Measurements from ENCODE around the gene FTO.

Gene FTO

DNA sequence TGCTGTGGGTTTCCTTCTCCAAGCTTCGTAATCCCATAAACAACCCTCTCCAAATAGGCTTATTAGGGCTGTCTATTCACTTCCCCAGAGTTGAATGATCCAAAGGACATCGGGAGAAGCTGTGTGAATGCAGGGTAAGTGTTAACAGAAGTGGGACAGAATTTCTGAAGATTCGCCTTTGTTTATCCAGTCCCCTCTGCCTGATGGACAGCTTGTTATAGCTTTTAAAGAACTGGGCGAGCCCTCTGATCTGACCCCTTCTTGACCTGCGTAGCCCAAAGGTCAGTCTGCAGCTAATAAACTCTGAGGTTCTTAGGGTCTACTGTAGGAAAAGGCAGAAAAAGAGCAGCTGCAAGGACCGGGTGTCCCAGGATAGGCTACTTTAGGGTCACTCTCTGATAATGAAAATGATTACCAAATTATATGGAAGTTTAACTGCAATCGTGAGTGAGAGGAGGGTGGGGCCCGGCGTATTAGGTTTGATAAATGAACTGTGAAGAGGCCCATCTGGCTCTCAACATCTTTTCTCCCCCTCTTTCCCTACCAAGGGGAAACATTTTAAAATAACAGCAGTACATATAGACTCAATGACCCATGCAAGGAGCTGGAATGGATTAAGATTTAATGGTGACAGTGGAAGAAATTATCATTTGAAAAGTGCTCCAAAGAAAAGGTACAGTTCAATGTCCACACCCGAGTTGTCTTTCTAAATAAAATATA, 233.4 kb downstream of the FTO start:
- no peak for DNase-seq (ENCODE audit: low read depth)

DNA sequence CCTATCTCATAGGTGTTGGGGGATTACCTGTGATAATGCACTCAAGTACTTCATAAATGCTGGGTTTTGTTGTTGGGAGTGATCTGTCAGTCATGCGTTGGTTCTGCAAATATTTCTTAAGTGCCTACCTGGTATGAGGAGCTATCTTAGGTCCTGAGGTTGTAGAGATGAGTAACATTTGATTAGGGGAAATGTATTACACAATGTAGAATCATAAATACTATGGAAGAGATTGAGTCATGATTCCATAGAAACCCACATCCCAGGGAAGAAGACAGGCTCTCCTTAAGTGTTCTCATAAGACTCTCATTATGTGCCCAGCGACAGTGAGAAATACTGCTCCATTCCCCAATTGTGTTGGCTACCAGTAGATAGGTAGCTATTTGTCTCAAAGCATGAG, 240.1 kb downstream of the FTO start:
- no peak for DNase-seq (ENCODE audit: low read depth)

DNA sequence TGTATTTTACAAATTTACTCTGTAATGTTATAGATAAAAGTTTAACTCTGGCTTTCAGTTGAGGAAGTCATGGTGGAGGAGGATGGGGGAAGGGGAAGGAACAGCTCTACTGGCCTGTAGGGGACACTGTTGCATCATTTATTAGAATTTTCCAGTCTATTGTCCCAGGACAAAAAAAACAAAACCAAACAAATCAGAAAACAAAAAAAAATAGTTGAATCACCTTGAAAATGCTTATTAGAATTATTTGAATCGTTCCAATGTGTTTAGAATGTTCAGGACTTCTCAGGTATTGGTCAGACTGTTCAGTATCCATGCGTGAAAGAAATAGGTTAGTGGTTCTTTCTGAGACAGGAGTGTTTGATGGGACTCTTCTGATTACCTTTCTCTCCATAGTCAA, 242.0 kb downstream of the FTO start:
- DNase-seq (ENCODE audit: low read depth), result peak; percentile 15

DNA sequence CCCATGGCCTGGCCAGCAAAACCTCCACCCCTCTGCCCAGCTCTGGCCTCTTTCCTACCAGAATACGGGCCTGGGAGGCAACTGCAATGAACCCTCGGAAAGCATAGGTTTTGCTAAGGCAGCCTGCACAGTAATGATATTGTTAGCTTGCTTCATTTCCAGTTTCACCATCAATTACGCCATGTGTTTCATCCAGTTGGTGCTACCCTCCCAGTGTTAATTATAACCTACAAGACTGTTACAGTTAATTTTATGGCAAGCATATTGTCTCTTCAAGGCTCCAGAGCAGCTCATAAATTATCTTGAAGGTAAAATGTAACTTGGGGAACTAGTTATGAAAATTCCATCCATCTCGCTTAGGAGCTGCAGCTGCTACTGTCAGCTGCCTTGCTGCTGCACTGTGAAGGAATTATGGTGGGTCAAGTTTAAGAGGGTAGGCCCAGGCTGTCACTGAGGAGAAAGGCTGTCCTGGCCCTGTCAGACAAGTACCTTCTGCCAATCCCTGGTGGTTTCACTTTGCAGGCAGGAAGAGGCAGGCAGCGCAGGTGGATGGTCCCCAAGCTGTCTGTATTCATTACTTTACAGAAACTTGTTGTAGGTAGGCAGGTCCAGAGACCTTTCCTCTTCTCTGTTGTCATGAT, 242.9 kb downstream of the FTO start:
- DNase-seq (ENCODE audit: low read depth), result no peak

DNA sequence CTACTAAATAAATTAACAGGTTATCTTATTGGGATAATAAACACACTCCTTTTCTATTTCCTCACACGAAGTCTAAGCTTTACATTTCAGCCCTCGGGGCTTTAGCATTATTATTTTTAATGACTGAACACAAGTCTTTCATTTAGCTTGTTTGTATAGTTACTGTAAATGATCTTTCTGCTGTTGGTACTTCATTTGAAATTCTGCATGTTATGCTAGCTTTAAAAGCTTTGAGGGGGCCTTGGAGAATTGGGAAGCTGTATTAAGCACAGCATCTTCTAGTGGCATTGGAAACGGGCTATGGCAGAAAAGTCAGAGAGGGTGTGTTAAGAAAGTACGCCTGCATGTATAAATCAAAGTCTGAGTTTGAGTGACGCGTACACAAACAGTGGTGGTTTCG, 243.7 kb downstream of the FTO start:
- no peak for DNase-seq (ENCODE audit: low read depth)

DNA sequence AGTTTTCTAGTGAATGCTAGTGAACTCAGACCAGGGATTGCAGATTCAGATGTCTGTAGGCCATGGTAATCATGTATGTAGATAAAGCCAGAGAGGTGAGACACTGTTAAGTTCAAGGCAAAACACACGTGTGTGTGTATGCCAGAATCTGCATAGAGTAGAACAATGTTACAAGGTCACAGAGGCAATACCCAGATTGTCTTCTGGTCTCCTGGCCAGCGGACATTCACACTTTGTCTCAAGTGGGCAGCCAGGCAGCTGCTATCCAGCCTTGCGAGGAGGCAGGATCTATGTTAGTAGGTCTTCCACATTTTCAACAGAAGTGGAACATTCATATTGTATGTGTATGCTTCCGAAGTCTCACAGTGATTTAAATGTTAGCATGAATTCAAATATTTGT, 244.4 kb downstream of the FTO start:
- no peak for DNase-seq (ENCODE audit: low read depth)

DNA sequence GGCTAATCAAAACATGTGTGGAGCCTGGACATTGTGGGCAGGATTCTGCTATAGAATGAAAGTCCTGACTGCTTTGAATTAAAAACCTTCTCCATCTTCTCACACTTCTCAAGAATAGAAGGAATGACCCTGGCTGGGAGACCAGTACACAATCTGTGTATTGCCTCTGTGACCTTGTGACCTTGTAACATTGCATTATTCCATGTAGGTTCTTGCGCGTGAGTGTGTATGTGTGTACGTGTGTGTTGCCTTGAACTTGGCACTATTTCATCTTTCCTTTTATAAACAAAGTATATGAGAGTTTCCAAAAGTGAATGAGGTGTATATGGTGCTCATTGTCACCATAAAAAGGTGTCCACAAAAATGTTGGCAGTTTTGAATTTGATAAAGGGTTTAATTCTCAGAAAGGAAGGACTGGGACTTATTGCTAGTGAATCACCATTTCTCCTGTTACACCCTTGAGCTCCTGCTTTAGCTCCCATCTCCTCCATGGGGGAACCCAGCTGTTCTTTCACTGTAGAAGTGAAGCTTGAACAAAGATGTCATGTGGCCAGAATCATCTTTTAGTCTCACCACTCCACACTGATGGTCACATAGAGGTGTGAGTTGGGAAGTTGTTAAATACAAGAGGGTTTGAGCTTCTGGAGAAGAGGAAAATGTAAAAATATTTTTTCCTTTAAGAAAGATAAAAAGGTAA, 244.9 kb downstream of the FTO start:
- DNase-seq (ENCODE audit: low read depth), result no peak

DNA sequence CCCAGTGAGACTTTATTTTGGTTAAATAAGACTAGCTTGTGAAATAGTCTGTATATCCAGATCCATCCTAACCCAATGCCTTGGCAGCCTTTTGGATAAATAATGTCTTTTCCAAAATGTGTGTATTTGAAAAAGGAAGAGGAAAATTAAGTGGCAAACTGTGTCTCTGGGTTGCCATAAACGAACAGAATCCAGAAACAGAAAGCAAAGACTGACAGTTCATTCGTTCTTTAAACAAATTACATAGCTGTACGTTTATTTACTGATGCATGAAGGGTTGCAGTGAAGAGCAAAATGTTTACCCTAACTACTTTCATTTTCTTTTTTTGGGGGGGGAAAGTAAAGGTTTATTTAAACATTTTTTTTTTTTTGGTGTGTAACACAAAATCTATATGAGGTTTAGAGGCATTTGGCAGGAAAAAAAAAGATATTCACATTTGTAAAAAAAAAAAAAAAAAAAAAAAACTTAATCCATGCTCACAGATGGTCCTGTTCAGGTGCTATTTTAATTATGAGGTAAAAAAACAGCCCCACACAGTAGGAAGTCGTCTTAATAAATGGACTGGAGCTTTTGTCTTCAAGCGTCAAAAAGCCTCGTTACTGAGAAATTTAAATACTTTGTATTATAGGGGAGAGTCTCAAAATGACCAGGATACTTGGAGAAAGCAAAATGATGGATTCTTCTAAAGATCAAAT, 245.9 kb downstream of the FTO start:
- no peak for DNase-seq (ENCODE audit: low read depth)

DNA sequence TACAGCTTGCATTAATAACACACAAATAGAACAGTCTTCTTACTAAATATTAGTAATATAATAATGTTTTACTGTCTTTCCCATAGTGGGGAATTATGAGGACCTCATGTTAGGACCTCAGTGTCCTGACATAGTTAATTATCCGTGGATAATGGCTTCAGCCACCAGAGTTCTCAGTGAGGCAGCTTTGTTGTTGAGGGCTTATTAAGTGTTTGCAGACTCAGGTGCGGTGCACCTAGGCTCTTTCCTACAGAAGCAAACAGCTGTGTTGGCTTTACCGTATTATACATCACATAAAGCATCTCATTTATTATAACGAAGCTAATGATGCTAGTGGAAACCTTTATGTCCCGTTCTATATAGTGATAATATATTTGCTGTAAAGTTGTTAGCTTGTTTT, 246.7 kb downstream of the FTO start:
- DNase-seq (ENCODE audit: low read depth), result no peak

DNA sequence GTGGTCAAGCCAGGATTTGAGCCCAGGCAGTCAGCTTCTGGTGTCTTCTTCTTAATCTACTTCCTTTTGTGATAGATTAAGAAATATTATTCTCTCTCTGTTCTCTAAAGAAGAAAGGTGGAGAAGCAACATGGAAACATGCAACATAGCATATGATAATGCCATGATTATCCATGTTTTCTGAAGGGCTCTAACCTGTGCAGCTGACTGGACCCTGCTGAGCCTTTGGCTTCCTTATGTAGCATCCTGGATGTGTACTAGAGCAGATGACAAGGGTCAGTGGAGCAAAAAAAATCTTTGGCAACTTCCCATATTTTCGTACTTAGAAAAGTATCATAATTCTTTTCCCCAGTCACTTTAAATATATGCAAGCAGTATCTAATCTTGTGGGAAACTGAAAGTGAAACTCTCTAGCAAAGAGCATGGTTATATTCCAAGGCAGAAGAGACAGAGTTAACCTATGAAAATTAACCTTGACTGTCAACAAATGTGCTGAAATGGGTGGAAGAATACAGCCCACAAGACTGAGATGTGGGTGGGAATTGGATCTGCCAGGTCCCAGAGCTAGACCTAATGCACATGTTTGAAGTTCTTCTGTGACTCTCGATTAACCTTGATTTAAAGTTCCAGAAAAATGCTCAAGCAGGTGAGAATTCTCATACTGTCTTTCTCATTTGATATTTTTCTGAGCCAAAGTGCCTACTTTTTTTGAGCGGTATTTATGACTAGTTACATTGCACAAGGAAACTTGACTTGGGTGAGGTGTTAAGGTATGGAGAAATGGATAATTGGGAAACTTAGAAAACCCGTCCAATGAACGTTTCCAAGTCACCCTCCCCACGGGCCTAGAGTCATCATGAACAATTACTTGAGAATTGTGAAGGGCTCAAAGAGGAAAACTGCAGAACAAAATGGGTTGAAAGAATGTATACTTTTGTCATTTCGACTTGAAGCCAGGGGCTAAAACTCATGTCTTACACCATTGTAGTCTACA, 248.6 kb downstream of the FTO start:
- DNase-seq (ENCODE audit: low read depth), result no peak

DNA sequence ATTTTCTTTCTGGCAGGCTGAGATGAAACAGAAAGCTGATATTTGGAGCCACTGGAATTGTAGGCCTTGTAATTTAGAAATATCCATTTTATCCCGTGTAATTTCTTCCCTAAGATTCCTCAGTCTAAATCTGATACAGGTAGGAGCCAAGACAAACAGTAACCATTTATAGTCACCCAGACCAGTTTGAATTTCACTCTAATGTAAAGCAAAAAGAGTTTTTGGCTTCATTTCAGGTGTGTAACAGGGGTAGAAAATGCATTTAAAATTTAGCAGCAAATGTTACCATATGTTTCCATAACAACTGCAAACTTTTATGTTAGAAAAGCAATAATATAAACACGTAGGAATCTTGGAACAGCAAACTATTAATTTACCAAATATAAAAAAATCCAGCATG, 249.4 kb downstream of the FTO start:
- DNase-seq (ENCODE audit: low read depth), result no peak

DNA sequence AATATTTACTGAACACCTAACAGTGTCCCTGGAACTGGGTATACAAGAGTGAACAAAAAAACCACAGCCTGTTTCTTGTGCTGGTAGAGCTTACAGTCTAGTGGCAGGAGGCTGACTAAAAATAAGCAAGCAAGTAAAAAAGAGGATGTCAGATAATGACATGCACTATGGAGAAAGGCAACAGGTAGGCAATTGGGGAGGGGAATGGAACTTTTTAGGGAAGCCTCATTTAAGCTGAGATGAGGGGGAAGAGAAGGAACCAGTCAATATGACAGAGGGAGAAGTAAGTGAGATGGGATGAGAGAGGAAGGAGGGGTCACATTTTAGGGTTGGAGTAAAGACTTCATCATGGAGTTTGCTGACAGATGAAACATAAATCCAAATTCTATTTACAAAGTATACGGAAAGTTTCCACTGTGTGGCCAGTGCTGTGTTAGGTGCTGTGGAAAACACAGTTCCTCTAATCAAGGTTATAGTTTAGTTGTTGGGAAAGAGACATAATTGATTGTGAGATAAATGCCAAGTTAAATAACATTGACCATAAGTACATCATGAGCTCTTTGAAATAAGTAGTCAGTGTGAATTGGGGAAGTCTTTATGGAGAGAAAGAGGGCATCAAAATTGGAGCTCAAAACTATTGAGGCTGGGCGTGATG, 251.4 kb downstream of the FTO start:
- DNase-seq (ENCODE audit: low read depth), result no peak

DNA sequence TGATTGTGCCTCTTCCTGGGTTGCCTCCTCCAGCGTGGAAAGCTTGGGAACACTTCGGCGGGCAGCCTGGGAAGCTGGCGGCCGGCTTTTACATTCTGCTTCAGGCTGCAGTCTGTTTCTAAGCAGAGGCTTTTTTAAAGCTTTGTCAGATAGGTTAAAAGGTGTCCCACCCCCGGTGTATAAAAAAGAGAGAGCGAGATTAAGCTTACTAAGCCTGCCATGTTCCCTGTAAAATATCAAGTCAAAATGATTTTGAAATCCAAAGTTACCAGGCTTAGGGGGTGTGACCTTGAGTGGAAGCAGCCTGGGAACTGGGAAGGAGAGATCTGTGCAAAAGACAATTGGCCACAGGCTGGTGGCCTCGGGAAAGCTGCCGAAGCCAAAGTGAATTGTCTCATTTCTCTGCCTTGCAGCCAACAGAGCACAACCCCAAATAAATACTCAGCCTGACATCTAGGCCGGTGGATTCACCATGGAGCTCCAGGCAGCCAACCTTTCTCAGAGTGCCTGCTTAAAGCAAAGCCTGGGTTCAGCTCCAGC, 254.5 kb downstream of the FTO start:
- DNase-seq (ENCODE audit: low read depth), result no peak

DNA sequence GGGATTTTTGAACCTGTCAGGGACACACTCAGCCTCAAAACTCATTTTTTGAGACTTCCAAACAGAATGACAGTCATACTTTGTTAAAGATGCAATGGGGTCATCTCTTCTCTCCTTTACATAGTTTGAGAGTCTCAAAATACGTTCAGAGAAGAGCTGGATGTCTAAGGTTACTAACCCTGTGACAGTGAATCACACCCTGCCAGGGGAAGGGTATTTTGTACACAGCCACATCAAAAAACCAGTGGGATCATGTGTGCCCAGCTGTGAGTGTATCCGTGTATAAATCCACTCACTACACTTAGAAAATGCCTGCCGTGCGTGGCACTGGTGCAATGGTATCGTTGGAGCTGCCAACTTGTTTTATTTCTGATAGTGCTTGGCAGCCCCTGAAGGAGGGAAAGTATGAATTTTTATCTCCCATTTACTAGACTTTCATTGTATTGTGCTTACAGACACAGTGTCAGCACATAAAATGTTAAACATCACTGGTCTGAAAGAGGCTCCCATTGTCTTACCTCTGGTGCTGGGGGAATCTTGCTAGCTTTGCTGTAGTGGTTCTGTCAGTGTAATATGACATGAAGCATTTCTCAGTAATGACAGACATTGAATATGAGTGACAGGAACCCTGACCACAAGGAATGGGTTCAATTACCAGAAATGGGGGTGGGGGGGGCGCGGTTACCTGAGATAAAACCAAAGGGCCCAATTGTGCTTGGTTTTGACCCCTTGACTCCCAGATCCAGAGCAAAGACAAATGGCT, 256.3 kb downstream of the FTO start:
- no peak for DNase-seq (ENCODE audit: low read depth)

DNA sequence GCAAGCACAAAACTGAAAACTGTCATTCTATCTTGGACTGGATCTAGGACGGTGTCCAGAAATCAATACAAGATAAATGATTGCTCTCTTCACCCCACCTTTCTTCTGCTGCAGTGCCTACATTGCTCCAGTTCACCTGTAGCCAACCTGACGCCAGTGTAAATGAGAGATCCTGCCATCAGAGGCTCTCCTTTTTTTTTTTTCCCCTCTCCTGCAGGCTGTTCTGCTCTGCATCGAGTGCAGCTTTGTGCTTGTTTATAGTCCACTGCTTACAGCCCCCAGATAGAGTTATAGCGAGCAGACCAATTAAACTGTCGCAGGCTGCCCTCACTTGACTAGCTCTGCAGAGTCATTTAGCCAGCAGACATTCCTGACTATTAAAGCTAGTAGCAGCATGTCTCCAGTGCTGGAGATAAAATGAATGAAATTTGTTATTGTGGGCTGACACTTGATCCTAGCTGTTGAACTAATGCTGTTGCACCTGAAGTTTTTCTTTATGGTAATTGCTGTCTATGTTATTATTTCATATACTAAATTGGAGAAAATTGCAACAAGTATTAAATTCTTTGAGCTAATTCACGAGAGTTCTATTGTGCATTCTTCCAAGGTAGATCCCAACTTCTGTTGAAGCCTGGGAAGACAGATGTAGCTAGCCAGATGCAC, 257.1 kb downstream of the FTO start:
- no peak for DNase-seq (ENCODE audit: low read depth)

DNA sequence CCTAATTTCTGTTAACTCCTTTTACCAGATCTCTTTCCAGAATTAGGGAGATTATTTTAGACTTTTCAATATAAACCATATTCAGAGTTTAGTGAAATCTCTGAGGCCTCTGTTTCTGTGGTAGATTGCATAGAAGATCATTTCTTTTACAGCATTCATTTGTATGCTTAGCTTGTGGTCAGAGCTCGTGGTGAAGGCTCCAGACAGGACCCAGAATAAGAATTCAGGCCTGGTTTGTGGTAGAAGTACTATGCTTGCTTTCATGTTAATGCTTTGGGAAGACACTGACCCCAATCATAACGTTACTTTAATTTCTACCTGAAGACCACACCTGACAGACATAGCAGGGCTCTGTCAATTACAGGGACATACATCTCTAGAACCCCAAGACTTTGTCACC, 258.1 kb downstream of the FTO start:
- DNase-seq (ENCODE audit: low read depth), result no peak

DNA sequence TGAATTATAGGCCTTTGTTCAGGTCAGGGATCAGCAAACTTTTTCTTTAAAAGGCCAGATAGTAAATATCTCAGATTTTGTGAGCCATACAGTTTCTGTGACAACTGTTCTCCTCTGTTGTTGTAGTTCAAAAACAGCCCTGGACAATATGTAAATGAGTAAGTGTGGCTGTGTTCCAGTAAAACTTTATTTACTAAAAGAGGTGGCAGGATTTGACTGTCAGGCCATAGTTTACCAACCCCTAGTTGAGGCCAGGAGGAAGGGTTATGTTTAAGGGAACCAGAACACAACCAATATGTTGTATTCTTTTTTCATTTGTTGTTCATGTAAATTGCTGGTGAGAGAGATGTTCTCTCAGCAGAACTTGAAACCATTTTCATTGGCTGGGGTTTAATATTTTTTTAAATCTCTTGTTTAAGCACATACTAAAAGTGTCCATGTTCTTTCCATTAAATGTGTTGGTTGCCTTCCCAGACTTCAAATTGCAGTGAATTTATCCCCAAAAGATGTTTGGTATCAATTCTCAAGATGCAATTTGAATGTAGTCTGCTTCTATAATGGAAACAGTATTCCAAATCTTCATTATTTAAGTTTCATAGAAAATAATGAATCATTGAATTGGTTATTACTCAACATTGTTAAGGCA, 260.3 kb downstream of the FTO start:
- no peak for DNase-seq (ENCODE audit: low read depth)

DNA sequence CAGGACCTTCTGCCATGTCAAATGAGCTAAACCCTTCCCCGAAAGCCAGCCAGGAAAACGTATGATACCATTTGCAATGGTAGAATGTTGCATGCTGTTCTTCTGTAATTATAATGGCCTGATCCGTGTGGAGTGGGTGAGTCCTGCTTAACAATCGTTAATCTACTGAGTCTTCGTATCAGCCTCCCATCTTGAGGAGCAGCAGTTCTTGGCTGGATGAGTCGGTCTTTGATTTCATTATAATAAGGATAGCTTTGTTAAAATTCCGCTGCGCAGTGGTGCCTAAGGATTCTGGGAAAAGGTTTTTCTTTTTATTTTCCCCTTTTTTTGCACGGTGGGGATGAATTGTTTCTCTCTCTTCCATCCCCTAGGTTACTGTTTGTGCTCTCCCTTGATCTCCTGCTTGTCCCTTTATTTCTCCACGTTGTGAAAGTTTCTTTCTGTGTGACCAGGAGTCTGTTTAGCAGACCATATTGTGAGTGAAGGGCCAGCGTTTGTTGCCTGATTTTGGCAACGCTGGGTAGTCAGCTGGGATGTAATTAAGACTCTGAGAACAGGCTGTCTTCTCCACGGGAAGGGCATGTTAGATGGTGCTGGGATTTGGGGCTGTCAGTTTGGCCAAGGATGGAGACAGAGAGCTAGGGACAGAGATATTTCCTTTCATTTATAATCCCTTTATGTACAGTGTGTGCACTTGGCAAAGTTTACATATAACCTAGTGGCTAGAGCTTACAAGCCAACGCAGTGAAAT, 263.0 kb downstream of the FTO start:
- no peak for DNase-seq (ENCODE audit: low read depth)
